NCI-H69 (cell line): ENCODE measurements around the gene MYO18B.
"Not testable (repeated sequence)": the region's sequence is repeated elsewhere in the genome, so short reads cannot be mapped to it uniquely, and the experiment has no call there.

ENCODE experiments used
- DNase-seq: peaks from one replicate; lab custom pipeline; 2025; lab: John Stamatoyannopoulos, UW

Gene MYO18B

DNA sequence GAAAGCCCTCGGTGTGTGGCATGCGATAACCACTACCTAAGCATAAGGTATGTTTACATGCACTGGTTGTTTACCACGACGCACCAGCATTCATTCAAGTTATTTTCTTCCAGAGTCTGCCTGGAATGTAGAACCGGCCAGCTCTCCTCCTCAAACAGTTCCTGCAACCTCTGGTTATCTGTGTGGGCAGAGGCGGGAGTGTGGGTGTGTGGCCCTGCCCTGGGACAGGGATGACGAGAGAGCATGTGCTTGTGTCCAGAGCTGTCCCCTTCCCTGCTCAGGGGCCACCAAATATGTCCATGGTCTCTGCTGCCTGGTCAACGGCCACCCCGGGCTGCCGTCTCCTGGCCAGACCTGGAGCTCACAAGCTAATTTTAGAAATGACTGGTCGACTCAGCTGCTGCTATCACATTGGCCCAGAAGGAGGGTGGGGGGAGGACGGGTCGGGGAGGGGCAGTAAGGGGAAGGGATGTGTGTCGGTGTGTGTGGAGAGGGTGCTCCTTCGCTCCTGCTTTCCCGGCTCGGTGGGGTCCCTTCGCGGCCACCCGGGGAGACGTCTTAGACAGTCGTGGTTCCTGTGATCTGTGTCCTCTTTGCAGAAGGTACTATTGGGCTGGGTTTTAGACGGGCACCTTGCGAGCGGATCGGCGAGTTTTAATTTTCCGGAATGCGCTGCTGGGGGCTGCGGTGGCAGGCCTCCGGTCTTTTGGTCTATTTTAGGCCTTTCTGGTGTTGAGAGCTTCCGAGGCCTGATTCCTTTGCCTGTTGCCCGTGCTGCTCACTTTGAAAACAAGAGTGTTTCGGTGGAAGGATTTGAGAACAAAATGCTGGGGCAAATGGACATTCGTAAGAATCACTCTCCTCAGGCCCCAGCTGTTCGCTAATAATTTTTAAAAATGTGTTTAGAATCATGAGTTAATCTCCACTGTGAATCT lies at the start of gene MYO18B:
MYO18B (plus strand) TSS at position 497 of the 935 bp plus-strand sequence. CDS start 18,905 bp downstream, outside the sequence.
- no peak for DNase-seq

GRCh38 chr22:25692397-25693267 lies 49.4 kb upstream of the MYO18B start:
- DNase-seq: no peak

DNA sequence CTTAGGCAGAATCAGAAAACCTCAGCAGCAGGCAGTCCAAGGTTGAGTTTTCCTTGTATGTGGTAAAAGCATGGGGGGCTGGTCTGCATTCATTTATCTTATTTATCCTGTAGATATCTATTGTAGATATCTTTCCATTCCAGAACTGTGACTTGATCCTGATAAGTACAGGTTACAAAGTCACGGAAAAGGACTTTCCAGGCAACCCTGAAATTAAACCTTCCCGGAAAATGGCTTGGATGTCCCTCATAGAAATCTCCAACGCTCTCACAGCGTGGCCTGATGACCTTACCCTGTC lies 48.8 kb upstream of the MYO18B start:
- no peak for DNase-seq

DNA sequence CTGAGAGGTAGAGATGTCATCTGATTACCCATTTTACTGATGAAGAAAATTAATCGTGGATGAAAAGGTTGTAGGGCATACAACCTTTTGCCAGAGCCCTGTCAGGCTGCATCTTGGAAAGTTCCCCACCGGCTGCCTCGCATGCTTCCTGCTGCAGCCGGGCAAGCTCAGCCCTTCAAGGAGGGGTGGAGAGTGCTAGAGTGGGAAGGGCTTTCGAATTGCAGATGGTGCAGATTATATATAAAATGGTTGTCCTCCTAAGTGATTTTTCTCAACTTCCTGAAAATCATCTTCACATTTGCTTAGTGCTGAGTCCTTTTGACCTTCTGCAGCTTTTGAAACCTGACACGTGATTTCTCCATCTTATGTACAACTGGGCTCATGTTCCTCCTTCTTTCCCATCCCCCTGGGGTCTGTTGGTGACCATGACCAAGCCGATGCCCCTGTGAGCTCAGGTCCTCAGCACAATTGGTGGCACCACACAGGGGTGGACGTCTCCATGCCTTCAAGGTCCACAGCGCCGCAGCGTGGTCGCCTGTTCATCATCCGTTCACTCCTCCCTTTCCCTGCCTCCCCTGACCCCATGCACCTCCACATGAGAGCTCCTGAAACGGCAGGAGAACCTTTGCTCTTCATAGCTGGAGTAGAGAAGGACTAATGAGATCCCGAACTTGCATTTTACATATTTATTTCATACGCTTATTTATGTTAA lies 47.6 kb upstream of the MYO18B start:
- no peak for DNase-seq

DNA sequence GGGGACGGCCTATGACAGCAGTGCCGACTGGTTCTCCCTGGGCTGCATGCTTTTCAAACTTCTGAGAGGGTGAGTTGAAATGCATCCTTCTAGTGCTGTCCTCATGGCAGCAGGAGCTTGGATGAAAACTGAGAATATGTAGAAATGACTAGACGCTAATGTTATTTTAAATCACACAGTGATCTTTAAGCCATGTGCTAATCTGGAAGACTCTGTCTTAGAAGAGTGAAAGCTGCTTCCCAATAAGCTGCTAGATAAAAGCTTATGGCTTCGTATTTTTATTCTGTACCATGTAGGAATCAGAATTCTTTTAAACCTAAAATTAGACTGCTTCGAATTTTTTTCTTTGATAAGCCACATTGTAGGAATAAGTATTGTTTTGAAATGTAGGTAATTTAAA lies 46.8 kb upstream of the MYO18B start:
- DNase-seq: no peak

- DNase-seq: no peak
These were observed 45.2 kb upstream of the MYO18B start for GRCh38 chr22:25696763-25697162.

- DNase-seq: no peak
These were observed 44.8 kb upstream of the MYO18B start for GRCh38 chr22:25697181-25697664.

DNA sequence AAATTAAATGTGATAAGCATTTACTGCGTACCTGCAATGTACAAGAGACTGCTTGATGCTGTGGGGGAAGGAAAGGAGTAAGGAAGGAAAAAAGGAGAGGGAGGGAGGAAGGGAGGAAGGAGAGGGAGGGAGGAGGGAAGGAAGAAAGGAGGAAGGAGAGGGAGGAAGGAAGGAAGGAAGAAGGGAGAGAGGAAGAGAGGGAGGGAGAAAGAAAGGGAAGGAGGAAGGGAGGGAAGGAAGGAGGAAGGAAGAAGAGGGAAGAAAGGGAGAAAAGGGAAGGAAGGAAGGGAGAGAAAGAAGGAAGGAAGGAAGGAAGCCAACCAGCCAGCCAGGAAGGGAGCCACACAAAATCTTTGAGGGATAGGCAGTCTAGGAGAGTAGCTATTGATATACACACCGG lies 44.0 kb upstream of the MYO18B start:
- no peak for DNase-seq

DNA sequence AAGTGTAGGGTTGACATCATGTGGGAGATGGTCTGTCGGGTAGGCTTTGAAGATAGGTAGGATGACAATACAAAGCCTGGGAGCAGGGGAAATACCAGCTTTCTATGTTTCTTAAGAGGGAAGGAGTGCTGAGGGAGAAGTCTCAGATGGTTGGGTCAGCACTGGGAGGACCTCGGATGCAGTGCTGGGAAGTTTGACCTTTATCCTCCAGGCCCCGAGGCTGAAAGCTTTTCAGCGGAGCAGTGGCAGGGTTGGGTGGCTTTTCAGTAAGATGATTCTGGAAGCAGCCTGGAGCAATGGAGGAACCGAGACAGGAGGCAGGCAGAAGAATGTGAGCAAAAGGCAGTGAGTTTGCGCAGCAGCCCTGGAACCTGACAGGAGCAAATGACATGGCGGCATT lies 43.5 kb upstream of the MYO18B start:
- DNase-seq: no peak

- no peak for DNase-seq
These were observed 43.0 kb upstream of the MYO18B start for GRCh38 chr22:25698978-25699377.

DNA sequence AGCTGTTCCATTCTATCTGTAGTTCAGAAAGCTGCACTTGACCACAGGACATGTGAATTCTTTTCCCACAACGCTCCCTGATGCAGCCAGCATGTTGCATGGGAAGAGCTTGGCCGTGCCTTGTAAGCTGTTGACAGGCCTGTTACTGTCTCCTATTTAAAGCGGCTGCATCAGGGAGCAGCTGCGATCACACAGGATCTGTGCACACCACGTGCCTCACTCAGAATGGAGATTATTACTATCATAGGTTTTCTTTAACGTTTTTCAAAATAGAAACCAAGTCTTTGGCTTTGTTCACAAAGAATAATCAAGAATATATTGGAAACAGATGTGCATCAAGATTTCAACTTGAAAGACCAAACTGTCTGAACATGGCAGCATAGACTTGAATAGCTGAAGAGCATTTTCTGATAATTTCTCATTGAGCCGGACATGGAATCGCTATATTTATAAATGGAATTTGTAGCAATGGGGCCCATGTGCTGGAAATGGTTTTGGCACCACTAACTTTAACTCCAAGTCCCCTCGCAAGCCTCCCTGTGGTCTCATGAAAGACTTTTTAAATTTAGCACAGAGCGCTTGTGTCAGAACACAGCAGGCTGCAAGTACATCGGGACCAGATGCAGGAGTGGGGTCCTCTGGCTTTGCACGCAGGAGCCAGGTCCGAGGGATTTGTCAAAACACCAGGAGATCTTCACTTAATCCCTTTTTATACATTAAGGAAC lies 40.8 kb upstream of the MYO18B start:
- DNase-seq: no peak

- DNase-seq: peak; percentile 52
These were observed 39.9 kb upstream of the MYO18B start for GRCh38 chr22:25702040-25702439.

GRCh38 chr22:25702571-25703167 lies 39.3 kb upstream of the MYO18B start:
- no peak for DNase-seq

- no peak for DNase-seq
These were observed 37.3 kb upstream of the MYO18B start for GRCh38 chr22:25704701-25705100.

- DNase-seq: no peak
These were observed 35.8 kb upstream of the MYO18B start for GRCh38 chr22:25706197-25706596.

DNA sequence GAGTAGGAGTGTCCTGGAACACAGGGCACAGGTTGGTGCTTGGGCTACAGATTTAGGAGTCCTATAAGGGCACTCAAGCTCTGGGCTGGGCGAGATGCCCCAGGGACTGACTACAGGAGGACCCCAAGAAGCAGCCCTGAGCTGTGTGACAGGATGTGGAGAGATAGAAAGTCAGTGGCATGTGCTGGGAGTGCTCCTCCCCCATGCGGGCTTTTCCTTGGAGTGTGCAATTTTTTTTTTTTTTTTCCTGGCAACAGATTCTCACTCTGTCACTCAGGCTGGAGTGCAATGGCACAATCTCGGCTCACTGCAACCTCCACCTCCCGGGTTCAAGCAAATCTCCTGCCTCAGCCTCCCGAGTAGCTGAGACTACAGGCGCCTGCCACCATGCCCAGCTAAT lies 33.6 kb upstream of the MYO18B start:
- DNase-seq: not testable (repeated sequence)

GRCh38 chr22:25709758-25710157 lies 32.2 kb upstream of the MYO18B start:
- no peak for DNase-seq

DNA sequence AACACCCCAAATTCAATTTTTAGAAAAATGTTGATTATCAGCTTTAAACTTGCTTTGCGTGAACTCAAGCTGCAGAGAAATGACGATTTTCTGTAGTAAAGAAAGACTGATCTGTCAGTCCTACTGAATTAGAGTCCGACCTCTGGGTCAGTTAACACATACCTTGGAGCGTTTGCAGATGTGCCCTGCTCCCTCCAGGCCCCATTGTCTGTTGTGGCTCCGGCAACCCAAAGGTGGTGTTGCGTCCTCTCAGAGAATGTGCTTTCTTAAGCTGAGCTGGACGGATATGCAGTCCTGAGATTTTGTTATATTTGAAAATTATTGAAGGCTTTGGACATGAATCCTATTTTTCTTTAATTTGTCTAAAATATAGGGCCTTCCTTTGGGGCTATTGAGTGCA lies 31.5 kb upstream of the MYO18B start:
- no peak for DNase-seq

- DNase-seq: no peak
These were observed 30.5 kb upstream of the MYO18B start for GRCh38 chr22:25711491-25711890.

DNA sequence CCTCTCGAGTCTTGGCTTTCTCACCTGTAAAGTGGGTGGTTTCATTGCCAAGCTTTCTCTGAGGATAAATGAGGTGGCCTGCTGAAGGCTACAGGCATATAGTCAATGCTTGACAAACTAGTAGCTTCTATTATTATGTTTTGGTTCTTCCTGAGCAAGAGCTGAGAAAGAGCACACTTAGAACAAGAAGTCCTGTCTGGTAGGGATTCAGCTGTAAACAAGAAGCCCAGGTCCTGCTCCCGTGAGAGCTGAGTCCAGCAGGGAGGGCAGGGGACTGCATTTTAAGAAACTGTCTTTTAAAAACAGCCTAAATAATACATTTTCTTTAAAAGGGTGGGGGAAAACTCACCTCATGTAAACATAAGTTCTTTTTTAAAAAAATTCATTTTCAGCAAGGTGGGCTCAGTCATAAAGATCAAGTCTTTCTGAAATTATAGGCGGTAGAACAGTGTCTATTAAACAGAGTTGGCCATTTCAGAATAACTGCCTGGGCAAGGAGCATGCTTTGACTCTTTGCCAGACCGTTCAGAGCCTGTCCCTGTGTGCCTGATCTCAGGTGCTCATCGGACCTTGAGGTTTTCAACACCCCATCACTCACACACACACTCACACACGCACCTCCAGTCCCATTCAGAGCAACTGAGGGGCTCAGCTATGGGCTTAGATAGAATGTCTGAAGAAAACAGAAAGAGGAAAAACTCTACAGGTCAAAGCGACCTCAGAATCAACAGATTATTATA lies 29.2 kb upstream of the MYO18B start:
- DNase-seq: no peak
